Erythroblast (primary cell): ENCODE measurements around the gene GGT7.

Source experiments
- GATA1 ChIP-seq: IDR thresholded peaks from 2 replicates; pipeline ENCODE4 v1.6.1; 2011; ENCODE audit warnings: low read depth, mild to moderate bottlenecking, control low read depth, low read length, moderate library complexity
- POLR2A ChIP-seq: IDR thresholded peaks from 2 replicates; pipeline ENCODE4 v1.6.1; 2011; ENCODE audit warnings: mild to moderate bottlenecking, low read length

- TF ChIP-seq POLR2A, result no peak
- no peak for TF ChIP-seq GATA1
These were observed 15.8 kb upstream of the GGT7 start for GRCh38 chr20:34888468-34888867.
